H1 (cell line): ENCODE data around the gene ANKRD61. TPM values are rescaled to one million over a fixed set of nuclear protein-coding genes. Genes with fewer than 3 reads are reported as not detected.

ENCODE experiments used
- CTCF ChIA-PET: fragments of 300-600 bp; sonication (Branson Sonifier 250); formaldehyde crosslinking; loops from one replicate; lab custom pipeline; 2021; ENCODE audit not compliant: partially characterized antibody; lab: Charles Lee
- POLR2A ChIA-PET: fragments of 300-600 bp; sonication (Branson Sonifier 250); formaldehyde crosslinking; loops from one replicate; lab custom pipeline; 2021; ENCODE audit warnings: inconsistent platforms; ENCODE audit not compliant: partially characterized antibody; lab: Charles Lee
- DNase-seq, 2 experiments: peaks; one replicate each; pipeline versions ENCODE4 v3.0.0 to v3.0.0-alpha.2; 2010 to 2022; ENCODE audit warnings: low spot score in 2 of 2, low read depth in 1 of 2, mixed read lengths in 1 of 2
- FAIRE-seq: peaks from 2 replicates; lab custom pipeline; 2011; peaks lifted over from hg19 to GRCh38; lab: Jason Lieb, UNC
- H2AFZ ChIP-seq: 2 replicates; pipeline ENCODE4 v1.8.1; 2012; ENCODE audit warnings: low read length, inconsistent platforms
- H2AK5ac ChIP-seq: 2 replicates; pipeline ENCODE4 v1.6.1; 2013; ENCODE audit warnings: low read depth, low read length
- H2BK120ac ChIP-seq: replicated peaks from 2 replicates; pipeline ENCODE3; 2013; ENCODE audit warnings: low read depth, low read length, inconsistent platforms
- H2BK12ac ChIP-seq: 2 replicates; pipeline ENCODE4 v1.6.1; 2013; ENCODE audit warnings: low read depth, low read length
- H2BK15ac ChIP-seq: 2 replicates; pipeline ENCODE4 v1.6.1; 2013; ENCODE audit warnings: low read length
- H2BK20ac ChIP-seq: 2 replicates; pipeline ENCODE4 v1.6.1; 2013; ENCODE audit warnings: low read length
- H2BK5ac ChIP-seq: 2 replicates; pipeline ENCODE4 v1.6.1; 2013; ENCODE audit warnings: low read depth, low read length
- H3K14ac ChIP-seq: 2 replicates; pipeline ENCODE4 v1.6.1; 2013; ENCODE audit warnings: inconsistent platforms; ENCODE audit not compliant: insufficient read length
- H3K18ac ChIP-seq: 2 replicates; pipeline ENCODE4 v1.6.1; 2013; ENCODE audit warnings: low read length; ENCODE audit errors: extremely low read depth
- H3K23ac ChIP-seq: 2 replicates; pipeline ENCODE4 v1.6.1; 2013; ENCODE audit warnings: inconsistent platforms; ENCODE audit not compliant: insufficient read length
- H3K23me2 ChIP-seq: 2 replicates; pipeline ENCODE4 v1.6.1; 2013; ENCODE audit warnings: low read depth, low read length
- H3K27ac ChIP-seq: 2 replicates; pipeline ENCODE4 v1.6.1; 2011; ENCODE audit warnings: low read depth, low read length, inconsistent platforms
- H3K27me3 ChIP-seq, 4 experiments: replicated peaks in 1 of 4; 1 replicate in 1 of 4; 2 replicates in 3 of 4; pipeline versions ENCODE4 v1.6.1 to v1.8.1; 2011 to 2013; ENCODE audit warnings: low read length in 3 of 4, mild to moderate bottlenecking in 3 of 4, inconsistent platforms in 2 of 4, mixed read lengths in 2 of 4, moderate library complexity in 1 of 4; ENCODE audit not compliant: control insufficient read depth in 3 of 4, insufficient read depth in 3 of 4; ENCODE audit errors: extremely low read depth in 1 of 4
- H3K36me3 ChIP-seq, 4 experiments: 2 replicates each; pipeline versions ENCODE4 v1.6.1 to v1.8.1; 2011 to 2013; ENCODE audit warnings: mild to moderate bottlenecking in 4 of 4, low read length in 3 of 4, moderate library complexity in 2 of 4, control low read depth in 1 of 4, inconsistent platforms in 1 of 4; ENCODE audit not compliant: insufficient read depth in 4 of 4, control insufficient read depth in 2 of 4
- H3K4ac ChIP-seq: replicated peaks from 2 replicates; pipeline ENCODE3; 2013; ENCODE audit warnings: low read length, low read depth, mixed read lengths, inconsistent platforms; ENCODE audit not compliant: insufficient read length
- H3K4me1 ChIP-seq, 4 experiments: replicated peaks in 1 of 4; 1 replicate in 1 of 4; 2 replicates in 3 of 4; pipeline versions ENCODE4 v1.6.1 to v1.8.1; 2011 to 2013; ENCODE audit warnings: low read length in 3 of 4, inconsistent platforms in 2 of 4, mixed read lengths in 1 of 4; ENCODE audit not compliant: insufficient read depth in 4 of 4, control insufficient read depth in 3 of 4
- H3K4me2 ChIP-seq, 2 experiments: 2 replicates each; pipeline versions ENCODE4 v1.6.1 to v1.8.1; 2011 to 2013; ENCODE audit warnings: low read depth in 2 of 2, low read length in 2 of 2, control low read depth in 1 of 2, inconsistent platforms in 1 of 2, mild to moderate bottlenecking in 1 of 2; ENCODE audit not compliant: insufficient read depth in 1 of 2
- H3K4me3 ChIP-seq, 4 experiments: fragments of 200-600, 300-600 bp in 1 of 4; sonication (generic), shearing (Covaris generic), sonication (Bioruptor Twin) in 1 of 4; 2 replicates each; pipeline versions ENCODE4 v1.5.1 to v1.8.1; 2011 to 2016; ENCODE audit warnings: low read length in 4 of 4, low read depth in 3 of 4, control low read depth in 2 of 4, inconsistent platforms in 2 of 4, mild to moderate bottlenecking in 2 of 4, mixed read lengths in 1 of 4, moderate library complexity in 1 of 4; ENCODE audit not compliant: insufficient read depth in 2 of 4; ENCODE audit errors: extremely low read depth in 1 of 4
- H3K56ac ChIP-seq: replicated peaks from 2 replicates; pipeline ENCODE3; 2013; ENCODE audit warnings: low read depth, mild to moderate bottlenecking, mixed read lengths, low read length, inconsistent platforms; ENCODE audit not compliant: insufficient read length
- H3K79me1 ChIP-seq: 2 replicates; pipeline ENCODE4 v1.6.1; 2013; ENCODE audit warnings: low read depth, low read length, control low read depth
- H3K79me2 ChIP-seq, 2 experiments: 2 replicates each; pipeline versions ENCODE4 v1.6.1 to v1.8.1; 2012 to 2013; ENCODE audit warnings: low read length in 2 of 2, mild to moderate bottlenecking in 2 of 2, inconsistent platforms in 1 of 2; ENCODE audit not compliant: insufficient read depth in 2 of 2, control insufficient read depth in 1 of 2
- H3K9ac ChIP-seq, 4 experiments: replicated peaks in 1 of 4; 1 replicate in 1 of 4; 2 replicates in 3 of 4; pipeline versions ENCODE4 v1.6.1 to v1.8.1; 2011 to 2013; ENCODE audit warnings: low read depth in 3 of 4, low read length in 3 of 4, control low read depth in 2 of 4, mild to moderate bottlenecking in 2 of 4, moderate library complexity in 2 of 4, inconsistent platforms in 1 of 4; ENCODE audit errors: extremely low read depth in 1 of 4
- H3K9me3 ChIP-seq, 2 experiments: 2 replicates each; pipeline versions ENCODE4 v1.6.1 to v1.8.1; 2012 to 2013; ENCODE audit warnings: mild to moderate bottlenecking in 2 of 2, moderate library complexity in 2 of 2, control low read depth in 1 of 2, inconsistent platforms in 1 of 2, low read depth in 1 of 2, low read length in 1 of 2, mixed read lengths in 1 of 2; ENCODE audit not compliant: insufficient read depth in 2 of 2
- H4K20me1 ChIP-seq, 2 experiments: replicated peaks in 1 of 2; 2 replicates each; pipeline versions ENCODE3 to v1.8.1; 2011 to 2013; ENCODE audit warnings: inconsistent platforms in 2 of 2, low read length in 2 of 2, mild to moderate bottlenecking in 1 of 2; ENCODE audit not compliant: insufficient read depth in 2 of 2, control insufficient read depth in 1 of 2
- H4K5ac ChIP-seq: 2 replicates; pipeline ENCODE4 v1.6.1; 2013; ENCODE audit warnings: low read length, low read depth, mixed read lengths, inconsistent platforms; ENCODE audit not compliant: insufficient read length
- H4K8ac ChIP-seq: 2 replicates; pipeline ENCODE4 v1.8.0; 2013; ENCODE audit warnings: mild to moderate bottlenecking, moderate library complexity, low read length, inconsistent platforms; ENCODE audit not compliant: insufficient read depth; ENCODE audit errors: extremely low read depth
- H4K91ac ChIP-seq: replicated peaks from 2 replicates; pipeline ENCODE3; 2013; ENCODE audit warnings: low read length, mixed read lengths, inconsistent platforms; ENCODE audit not compliant: insufficient read length
- MAX ChIP-seq: IDR thresholded peaks from 2 replicates; pipeline ENCODE4 v1.6.1; 2012; ENCODE audit warnings: inconsistent platforms
- RAD21 ChIP-seq, 2 experiments: IDR thresholded peaks in 1 of 2; conservative IDR thresholded peaks in 1 of 2; 2 replicates each; pipeline ENCODE4 v1.6.1; 2011; ENCODE audit warnings: low read depth in 2 of 2, low read length in 2 of 2, improper control_type of control experiment in 1 of 2, inconsistent platforms in 1 of 2, mild to moderate bottlenecking in 1 of 2, moderate library complexity in 1 of 2
- RBBP5 ChIP-seq: IDR thresholded peaks from 2 replicates; pipeline ENCODE4 v1.7.1; 2012; ENCODE audit warnings: low read depth, mild to moderate bottlenecking, inconsistent platforms, low read length, moderate library complexity, borderline replicate concordance
- SIX5 ChIP-seq: IDR thresholded peaks from 2 replicates; pipeline ENCODE4 v1.6.1; 2011; ENCODE audit warnings: mild to moderate bottlenecking, low read depth, low read length
- TAF1 ChIP-seq: IDR thresholded peaks from 2 replicates; pipeline ENCODE4 v1.6.1; 2011; ENCODE audit warnings: mild to moderate bottlenecking, low read depth, low read length
- TEAD4 ChIP-seq: IDR thresholded peaks from 2 replicates; pipeline ENCODE4 v1.6.1; 2012; ENCODE audit warnings: low read depth, low read length, inconsistent platforms, mixed read lengths
- WGBS, 2 experiments: shearing (Covaris generic) in 1 of 2; methylation state at CpG; one replicate each; pipeline versions ENCODE4 v1.1.6 to v1.1.7; 2013 to 2015; ENCODE audit warnings: low lambda C conversion rate in 2 of 2, mixed read lengths in 2 of 2, inconsistent platforms in 1 of 2, low coverage in 1 of 2, missing lambda C conversion rate in 1 of 2; ENCODE audit not compliant: insufficient replicate concordance in 2 of 2, insufficient coverage in 1 of 2, insufficient read length in 1 of 2; ENCODE audit errors: extremely low coverage in 1 of 2, missing lambda C conversion rate in 1 of 2; 5-methylcytosine and 5-hydroxymethylcytosine counted together
- polyA plus RNA-seq, 7 experiments: library from polyadenylated mRNA; depleted of rRNA in 3 of 7; stranded (reverse) in 5 of 7; unstranded in 2 of 7; fragments of >200 nt in 5 of 7; fragments of 200-250 nt in 2 of 7; gene quantifications; 1 replicate in 5 of 7; 2 replicates in 1 of 7; 4 replicates in 1 of 7; pipeline versions ENCODE4 v1.2.1 to v1.2.3, GENCODE V29; 2011 to 2013; ENCODE audit warnings: missing spikeins in 2 of 7, mixed read lengths in 2 of 7
- total RNA-seq: library from RNA; stranded (reverse); fragmentation: NEBNext Ultra II Directional; extraction: Animal tissue kit (Norgen Biotek cat#: 25700); gene quantifications from 2 replicates; pipeline ENCODE4 v1.2.1, GENCODE V29; 2021

The ANKRD61 gene
- total and polyA plus RNA-seq, 2 of the 8 experiments (the other 6 are each of a cell fraction or from before 2014, with no cell fraction given), result 0.23 to 0.32 TPM

GRCh38 chr7:6027806-6028365 is 3.3 kb upstream of the ANKRD61 start:
- ChIA-PET POLR2A (interaction anchor here (0.8 to 6.7 kb wide), 5 partner anchors 13 to 76 kb away, joined by 3 to 66 read pairs (median 5); partner anchors contain the start of genes AIMP2 and PMS2), CTCF (interaction anchor here (0.7 to 3.7 kb wide), 10 partner anchors 10 to 137 kb away, joined by 3 to 31 read pairs (median 5); no protein-coding TSS in a partner anchor)
- Histone ChIP-seq H3K9me3 (no peaks in the 10 kb centered on the region), H4K91ac (no peak overlapping the region), H2AFZ (no peak overlapping the region), H2AK5ac (no peak overlapping the region), H3K14ac (no peak overlapping the region), H3K23me2 (no peaks in the 10 kb centered on the region), H3K79me1 (no peaks in the 10 kb centered on the region), H3K4me3 (no peak overlapping the region), H2BK12ac (no peak overlapping the region), H3K56ac (no peak overlapping the region), H3K79me2 (peaks cover 0 to 3% of the 10 kb centered on the region in 2 experiments; a peak in 2 of 4 replicates), H3K4me2 (no peak overlapping the region), H3K27ac (no peak overlapping the region), H3K9ac (no peak overlapping the region), H2BK120ac (no peak overlapping the region), H2BK5ac (no peak overlapping the region), H3K27me3 (no peaks in the 10 kb centered on the region), H3K4me1 (no peaks in the 10 kb centered on the region), H4K5ac (no peak overlapping the region), H3K23ac (no peak overlapping the region), H2BK20ac (no peak overlapping the region), H4K20me1 (peaks cover 7 to 13% of the 10 kb centered on the region in 2 experiments), H3K4ac (no peak overlapping the region), H2BK15ac (no peak overlapping the region), H4K8ac (no peak overlapping the region), H3K36me3 (peaks cover 16 to 74% (median 46%) of the 10 kb centered on the region in 4 experiments), H3K18ac (no peak overlapping the region)
- DNase-seq, result no peak
- TF ChIP-seq SIX5 (no peak), RAD21 (IDR thresholded peaks at IDR 0.05 in 1 of 2, conservative IDR thresholded peaks at IDR 0.05 in 1 of 2; ENCODE audit: low read depth in 2 of 2, low read length in 2 of 2) (no peak), TAF1 (no peak), RBBP5 (no peak), TEAD4 (no peak), MAX (no peak)
- WGBS, 2 experiments, result 92% methylated on average over 1 of the region's 1 CpG; no CpG with 5 or more reads in 1 of the 2 experiments
- no peak for FAIRE-seq
